HL-60 (cell line): Measurements from ENCODE around the gene SLC18A2.

Experiments used
- CTCF ChIP-seq: IDR thresholded peaks from one replicate; pipeline ENCODE4 v1.5.1; 2011; ENCODE audit warnings: low read length, control low read depth, inconsistent platforms; ENCODE audit not compliant: insufficient read depth
- GABPA ChIP-seq: IDR thresholded peaks from 2 replicates; pipeline ENCODE4 v1.6.1; 2012; ENCODE audit warnings: low read depth
- POLR2AphosphoS5 ChIP-seq: IDR thresholded peaks from 2 replicates; pipeline ENCODE4 v1.6.1; 2012; ENCODE audit warnings: low read depth
- REST ChIP-seq: IDR thresholded peaks from 2 replicates; pipeline ENCODE4 v1.6.1; 2012; ENCODE audit warnings: low read depth; ENCODE audit not compliant: insufficient replicate concordance

GRCh38 chr10:117222552-117222951 lies 18.4 kb upstream of the SLC18A2 start:
- no peak for TF ChIP-seq CTCF
- no peak for TF ChIP-seq POLR2AphosphoS5
- TF ChIP-seq REST = no peak
- no peak for TF ChIP-seq GABPA
